IMR-90 (cell line): ENCODE data around the gene LRRC15. TPM values are rescaled to one million over a fixed set of nuclear protein-coding genes. Genes with fewer than 3 reads are reported as not detected.
A peak's percentile ranks its signal among the peaks of the same experiment; 100 is the strongest.

ENCODE experiments used
- ATAC-seq: fragments of 200-7000 bp; cut with Tn5 transposase; 2 replicates; pipeline ENCODE4 v1.9.1; 2020; ENCODE audit warnings: low read depth, mild to moderate bottlenecking, moderate library complexity
- BruUV-seq: library from RNA; stranded (reverse); fragments of 400-500 nt; replicated peaks from 2 replicates; lab custom pipeline; 2021; lab: Mats Ljungman, UMichigan
- CTCF ChIA-PET: fragments of 300-600 bp; formaldehyde crosslinking; extraction: SDS; loops from one replicate; lab custom pipeline; 2021; ENCODE audit warnings: antibody characterized with exemption; lab: Yijun Ruan, JAX
- POLR2A ChIA-PET: fragments of 300-600 bp; sonication (Branson Sonifier 250); formaldehyde crosslinking; loops from one replicate; lab custom pipeline; 2022; ENCODE audit warnings: antibody characterized with exemption; ENCODE audit not compliant: unreplicated experiment; lab: Charles Lee
- DNase-seq: peaks from one replicate; pipeline ENCODE4 v3.0.0; 2013
- H2AFZ ChIP-seq: replicated peaks from 2 replicates; pipeline ENCODE3; 2013; ENCODE audit warnings: low read length, mild to moderate bottlenecking; ENCODE audit not compliant: poor library complexity
- H2AK5ac ChIP-seq: 2 replicates; pipeline ENCODE4 v1.6.1; 2013; ENCODE audit warnings: low read depth, low read length, inconsistent platforms
- H2AK9ac ChIP-seq: replicated peaks from 2 replicates; pipeline ENCODE3; 2013; ENCODE audit warnings: mild to moderate bottlenecking, low read depth, low read length, moderate library complexity; ENCODE audit not compliant: poor library complexity
- H2BK120ac ChIP-seq: 2 replicates; pipeline ENCODE4 v1.6.1; 2013; ENCODE audit warnings: low read depth, low read length, inconsistent platforms
- H2BK15ac ChIP-seq: 3 replicates; pipeline ENCODE4 v1.6.1; 2013; ENCODE audit warnings: low read depth, low read length, inconsistent platforms
- H2BK20ac ChIP-seq: 2 replicates; pipeline ENCODE4 v1.6.1; 2013; ENCODE audit warnings: low read depth, mild to moderate bottlenecking, inconsistent platforms, low read length, moderate library complexity
- H2BK5ac ChIP-seq: 2 replicates; pipeline ENCODE4 v1.6.1; 2013; ENCODE audit warnings: mild to moderate bottlenecking, low read depth, low read length, inconsistent platforms; ENCODE audit not compliant: poor library complexity, severe bottlenecking
- H3K14ac ChIP-seq: replicated peaks from 2 replicates; pipeline ENCODE4 v1.6.1; 2013; ENCODE audit warnings: low read depth, low read length, inconsistent platforms
- H3K18ac ChIP-seq: 2 replicates; pipeline ENCODE4 v1.6.1; 2013; ENCODE audit warnings: low read depth, low read length, control low read depth
- H3K23ac ChIP-seq: 2 replicates; pipeline ENCODE4 v1.6.1; 2013; ENCODE audit warnings: low read depth, low read length, inconsistent platforms
- H3K27ac ChIP-seq: 2 replicates; pipeline ENCODE4 v1.5.1; 2013; ENCODE audit warnings: mild to moderate bottlenecking, control low read depth, low read length; ENCODE audit not compliant: insufficient read depth
- H3K27me3 ChIP-seq: 2 replicates; pipeline ENCODE4 v1.6.1; 2013; ENCODE audit warnings: low read length; ENCODE audit not compliant: control insufficient read depth, insufficient read depth
- H3K36me3 ChIP-seq: 2 replicates; pipeline ENCODE4 v1.6.1; 2013; ENCODE audit warnings: low read length, mixed read lengths; ENCODE audit not compliant: control insufficient read depth, insufficient read depth
- H3K4ac ChIP-seq: 2 replicates; pipeline ENCODE4 v1.6.1; 2013; ENCODE audit warnings: low read depth, low read length, inconsistent platforms
- H3K4me1 ChIP-seq: 2 replicates; pipeline ENCODE4 v1.6.1; 2013; ENCODE audit warnings: low read length, mixed read lengths; ENCODE audit not compliant: control insufficient read depth, insufficient read depth
- H3K4me2 ChIP-seq: 2 replicates; pipeline ENCODE4 v1.6.1; 2013; ENCODE audit warnings: low read depth, mild to moderate bottlenecking, control low read depth, low read length, moderate library complexity
- H3K4me3 ChIP-seq: 2 replicates; pipeline ENCODE4 v1.5.1; 2013; ENCODE audit warnings: low read depth, mild to moderate bottlenecking, control low read depth, low read length, moderate library complexity; ENCODE audit not compliant: insufficient read depth
- H3K56ac ChIP-seq: 2 replicates; pipeline ENCODE4 v1.6.1; 2013; ENCODE audit warnings: low read length, inconsistent platforms; ENCODE audit not compliant: insufficient read depth; ENCODE audit errors: extremely low read depth
- H3K79me1 ChIP-seq, 2 experiments: 2 replicates each; pipeline ENCODE4 v1.6.1; 2013; ENCODE audit warnings: low read length in 2 of 2, inconsistent platforms in 1 of 2, low read depth in 1 of 2
- H3K9ac ChIP-seq: 2 replicates; pipeline ENCODE4 v1.6.1; 2013; ENCODE audit warnings: low read depth, low read length, control low read depth
- H3K9me1 ChIP-seq: 2 replicates; pipeline ENCODE4 v1.6.1; 2013; ENCODE audit warnings: low read length, inconsistent platforms; ENCODE audit not compliant: insufficient read depth
- H3K9me3 ChIP-seq: 2 replicates; pipeline ENCODE4 v1.6.1; 2013; ENCODE audit warnings: low read length; ENCODE audit not compliant: control insufficient read depth, insufficient read depth
- H4K20me1 ChIP-seq: 2 replicates; pipeline ENCODE4 v1.6.1; 2013; ENCODE audit warnings: low read length, inconsistent platforms; ENCODE audit not compliant: insufficient read depth
- H4K5ac ChIP-seq: 2 replicates; pipeline ENCODE4 v1.6.1; 2013; ENCODE audit warnings: mild to moderate bottlenecking, low read depth, low read length, control low read depth
- H4K8ac ChIP-seq, 2 experiments: 2 replicates each; pipeline ENCODE4 v1.6.1; 2013; ENCODE audit warnings: low read depth in 2 of 2, low read length in 2 of 2, control low read depth in 1 of 2, inconsistent platforms in 1 of 2
- H4K91ac ChIP-seq: 2 replicates; pipeline ENCODE4 v1.6.1; 2013; ENCODE audit warnings: low read depth, low read length, inconsistent platforms; ENCODE audit not compliant: insufficient read depth
- CEBPB ChIP-seq: IDR thresholded peaks from 2 replicates; pipeline ENCODE4 v1.6.1; 2012; ENCODE audit warnings: low read depth, low read length, improper control_type of control experiment
- FOS ChIP-seq: fragments of 150-350 bp; IDR thresholded peaks from 2 replicates; pipeline ENCODE4 v1.6.1; 2016; ENCODE audit warnings: low read depth, low read length
- MAZ ChIP-seq: IDR thresholded peaks from 2 replicates; pipeline ENCODE4 v1.6.1; 2012; ENCODE audit warnings: low read depth, mild to moderate bottlenecking, low read length, improper control_type of control experiment, moderate library complexity, borderline replicate concordance
- NFE2L2 ChIP-seq: fragments of 150-350 bp; IDR thresholded peaks from 2 replicates; pipeline ENCODE4 v1.6.1; 2016; ENCODE audit warnings: low read depth, mild to moderate bottlenecking, low read length
- WGBS, 2 experiments: methylation state at CpG; one replicate each; pipeline versions ENCODE4 v1.1.5 to v1.1.7; 2013; ENCODE audit warnings: missing lambda C conversion rate in 2 of 2; ENCODE audit not compliant: insufficient read length in 1 of 2; ENCODE audit errors: extremely low coverage in 2 of 2; 5-methylcytosine and 5-hydroxymethylcytosine counted together
- dilution Hi-C: fragments of 300-500 bp; cut with HindIII; formaldehyde crosslinking; loops from one replicate; pipeline ENCODE4 v1.14.3; 2018; ENCODE audit warnings: low sequenced_read_pairs; ENCODE audit not compliant: unreplicated experiment
- in situ Hi-C: fragments of 300-500 bp; cut with MboI; formaldehyde crosslinking; loops from 3 replicates; pipeline ENCODE4 v1.14.3; 2019; ENCODE audit warnings: low sequenced_read_pairs, inconsistent platforms, mixed read lengths
- intact Hi-C: fragments of 100-400 bp; cut with micrococcal nuclease; formaldehyde crosslinking; loops from 2 replicates; pipeline ENCODE4 v1.10.0; 2022
- polyA plus RNA-seq, 3 experiments: library from polyadenylated mRNA; depleted of rRNA; stranded (reverse); fragments of >200 nt; gene quantifications; 2 replicates each; pipeline ENCODE4 v1.2.3, GENCODE V29; 2012; ENCODE audit warnings: low replicate concordance in 1 of 3
- total RNA-seq: library from RNA; depleted of rRNA; stranded (reverse); fragments of >200 nt; gene quantifications from 2 replicates; pipeline ENCODE4 v1.2.3, GENCODE V29; 2012
- TF ChIP-seq, protein P1 (sequence below): conservative IDR thresholded peaks from 2 replicates; pipeline ENCODE4 v1.5.1; 2012; ENCODE audit warnings: mild to moderate bottlenecking, low read depth, low read length, improper control_type of control experiment
- TF ChIP-seq, protein P2 (sequence below): fragments of 150-350 bp; IDR thresholded peaks from 2 replicates; pipeline ENCODE4 v1.6.1; 2017; ENCODE audit warnings: mild to moderate bottlenecking, antibody characterized with exemption, low read length, low read depth

LRRC15 gene
- total and polyA plus RNA-seq, 2 of the 4 experiments (the other 2 are of a cell fraction) = 2.5 to 9.0 TPM

DNA sequence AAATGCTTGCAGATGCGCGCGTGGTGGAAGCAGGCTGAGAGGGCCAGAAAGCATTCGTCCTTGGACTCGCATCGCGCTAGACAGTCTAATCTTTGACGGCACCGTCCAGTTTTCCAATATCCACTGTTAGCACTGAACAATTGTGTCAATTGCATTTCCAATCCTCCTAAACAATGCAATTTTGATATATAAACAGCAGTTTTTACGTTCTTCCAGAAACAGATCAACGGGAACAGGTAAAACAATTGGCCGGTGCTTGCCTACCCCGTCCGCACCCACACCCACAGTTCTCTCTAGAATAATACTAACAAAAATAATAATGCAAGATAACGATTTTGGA is 35.6 kb downstream of the LRRC15 start:
- Histone ChIP-seq H3K4me1 (peaks cover 12% of the 10 kb centered on the region), H3K4me2 (no peak overlapping the region), H3K18ac (no peak overlapping the region), H2BK120ac (no peak overlapping the region), H3K27ac (no peak overlapping the region), H3K4ac (no peak overlapping the region), H3K9me3 (no peaks in the 10 kb centered on the region), H3K14ac (no peak overlapping the region), H2BK20ac (no peak overlapping the region), H4K20me1 (no peaks in the 10 kb centered on the region), H3K4me3 (no peak overlapping the region), H3K79me1 (no peaks in the 10 kb centered on the region), H4K5ac (no peak overlapping the region), H2BK15ac (no peak overlapping the region), H3K36me3 (no peaks in the 10 kb centered on the region), H3K23ac (no peak overlapping the region), H2AFZ (peak overlapping the region; percentile 95), H2AK9ac (no peak overlapping the region), H4K91ac (no peak overlapping the region), H4K8ac (peak overlapping the region in 1 of 2 experiments; percentile 22; a peak in 1 of 4 replicates), H2BK5ac (no peak overlapping the region), H3K9me1 (no peaks in the 10 kb centered on the region), H3K9ac (no peak overlapping the region), H2AK5ac (no peak overlapping the region), H3K56ac (no peak overlapping the region), H3K27me3 (no peaks in the 10 kb centered on the region; the same call in 1 of the 2 replicates)
- dilution Hi-C loops (no loop called here), intact Hi-C loops (loop anchor here (1.0 to 5.0 kb wide), 4 partner anchors 70 to 928 kb away; partner anchors contain the start of gene TMEM44), in situ Hi-C loops (loop anchor here (10.0 to 25.0 kb wide), 2 partner anchors 271 to 528 kb away; no protein-coding TSS in a partner anchor)
- no peak for DNase-seq
- no TSS peak for BruUV-seq
- TF ChIP-seq CEBPB (no peak), NFE2L2 (no peak), MAZ (no peak), FOS (no peak)
- TF ChIP-seq, protein P1, sequence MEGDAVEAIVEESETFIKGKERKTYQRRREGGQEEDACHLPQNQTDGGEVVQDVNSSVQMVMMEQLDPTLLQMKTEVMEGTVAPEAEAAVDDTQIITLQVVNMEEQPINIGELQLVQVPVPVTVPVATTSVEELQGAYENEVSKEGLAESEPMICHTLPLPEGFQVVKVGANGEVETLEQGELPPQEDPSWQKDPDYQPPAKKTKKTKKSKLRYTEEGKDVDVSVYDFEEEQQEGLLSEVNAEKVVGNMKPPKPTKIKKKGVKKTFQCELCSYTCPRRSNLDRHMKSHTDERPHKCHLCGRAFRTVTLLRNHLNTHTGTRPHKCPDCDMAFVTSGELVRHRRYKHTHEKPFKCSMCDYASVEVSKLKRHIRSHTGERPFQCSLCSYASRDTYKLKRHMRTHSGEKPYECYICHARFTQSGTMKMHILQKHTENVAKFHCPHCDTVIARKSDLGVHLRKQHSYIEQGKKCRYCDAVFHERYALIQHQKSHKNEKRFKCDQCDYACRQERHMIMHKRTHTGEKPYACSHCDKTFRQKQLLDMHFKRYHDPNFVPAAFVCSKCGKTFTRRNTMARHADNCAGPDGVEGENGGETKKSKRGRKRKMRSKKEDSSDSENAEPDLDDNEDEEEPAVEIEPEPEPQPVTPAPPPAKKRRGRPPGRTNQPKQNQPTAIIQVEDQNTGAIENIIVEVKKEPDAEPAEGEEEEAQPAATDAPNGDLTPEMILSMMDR = no peak
- TF ChIP-seq, protein P2, sequence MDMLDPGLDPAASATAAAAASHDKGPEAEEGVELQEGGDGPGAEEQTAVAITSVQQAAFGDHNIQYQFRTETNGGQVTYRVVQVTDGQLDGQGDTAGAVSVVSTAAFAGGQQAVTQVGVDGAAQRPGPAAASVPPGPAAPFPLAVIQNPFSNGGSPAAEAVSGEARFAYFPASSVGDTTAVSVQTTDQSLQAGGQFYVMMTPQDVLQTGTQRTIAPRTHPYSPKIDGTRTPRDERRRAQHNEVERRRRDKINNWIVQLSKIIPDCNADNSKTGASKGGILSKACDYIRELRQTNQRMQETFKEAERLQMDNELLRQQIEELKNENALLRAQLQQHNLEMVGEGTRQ = no peak
- 37% methylated on average over 5 of the region's 15 CpGs; no CpG with 5 or more reads in 1 of the 2 experiments for WGBS, 2 experiments
- ATAC-seq = no peak
- ChIA-PET CTCF (interaction anchor here (0.7 to 1.2 kb wide), 7 partner anchors 8 to 300 kb away, joined by 3 to 6 read pairs (median 3); no protein-coding TSS in a partner anchor), POLR2A (no interaction called here)
